ENCODE measurements around the gene PCBD1.

Gene PCBD1

GRCh38 chr10:70905071-70906021 lies 17.0 kb upstream of the PCBD1 start:
- in situ Hi-C loops (cut with MboI; ENCODE audit: low sequenced_read_pairs), result loop anchor here (10.0 kb wide), 1 partner anchor 379 kb away; no protein-coding TSS in a partner anchor

- in situ Hi-C loops (cut with MboI; ENCODE audit: low sequenced_read_pairs), result loop anchor here (10.0 kb wide), 1 partner anchor 381 kb away; no protein-coding TSS in a partner anchor
Observed at GRCh38 chr10:70903262-70903921, 15.0 kb upstream of the PCBD1 start.

GRCh38 chr10:70902661-70903261 lies 14.4 kb upstream of the PCBD1 start:
- in situ Hi-C loops (cut with MboI; ENCODE audit: low sequenced_read_pairs), result loop anchor here (10.0 kb wide), 1 partner anchor 382 kb away; no protein-coding TSS in a partner anchor

GRCh38 chr10:70901276-70901878 lies 13.0 kb upstream of the PCBD1 start:
- in situ Hi-C loops (cut with MboI; ENCODE audit: low sequenced_read_pairs), result loop anchor here (10.0 kb wide), 1 partner anchor 383 kb away; no protein-coding TSS in a partner anchor

GRCh38 chr10:70899096-70899495 lies 10.7 kb upstream of the PCBD1 start:
- in situ Hi-C loops (cut with MboI; ENCODE audit: low sequenced_read_pairs), result no loop called here

GRCh38 chr10:70898687-70899086 lies 10.3 kb upstream of the PCBD1 start:
- in situ Hi-C loops (cut with MboI; ENCODE audit: low sequenced_read_pairs), result no loop called here

GRCh38 chr10:70896551-70896950 lies 8.2 kb upstream of the PCBD1 start:
- in situ Hi-C loops (cut with MboI; ENCODE audit: low sequenced_read_pairs), result no loop called here

- in situ Hi-C loops (cut with MboI; ENCODE audit: low sequenced_read_pairs), result no loop called here
Observed at GRCh38 chr10:70894416-70894815, 6.1 kb upstream of the PCBD1 start.

- in situ Hi-C loops (cut with MboI; ENCODE audit: low sequenced_read_pairs), result no loop called here
Observed at GRCh38 chr10:70893227-70894006, 5.1 kb upstream of the PCBD1 start.

- in situ Hi-C loops (cut with MboI; ENCODE audit: low sequenced_read_pairs), result no loop called here
Observed at GRCh38 chr10:70892631-70893030, 4.3 kb upstream of the PCBD1 start.

- in situ Hi-C loops (cut with MboI; ENCODE audit: low sequenced_read_pairs), result no loop called here
Observed at GRCh38 chr10:70891627-70892026, 3.3 kb upstream of the PCBD1 start.

GRCh38 chr10:70890917-70891431 lies 2.6 kb upstream of the PCBD1 start:
- in situ Hi-C loops (cut with MboI; ENCODE audit: low sequenced_read_pairs), result no loop called here

- in situ Hi-C loops (cut with MboI; ENCODE audit: low sequenced_read_pairs), result loop anchor here (10.0 kb wide), 2 partner anchors 344 to 424 kb away; no protein-coding TSS in a partner anchor
Observed at GRCh38 chr10:70889291-70889690, 926 bp upstream of the PCBD1 start.

GRCh38 chr10:70886921-70887665 lies 1.3 kb downstream of the PCBD1 start:
- in situ Hi-C loops (cut with MboI; ENCODE audit: low sequenced_read_pairs), result loop anchor here (10.0 kb wide), 2 partner anchors 342 to 422 kb away; no protein-coding TSS in a partner anchor

- in situ Hi-C loops (cut with MboI; ENCODE audit: low sequenced_read_pairs), result loop anchor here (10.0 kb wide), 2 partner anchors 341 to 421 kb away; no protein-coding TSS in a partner anchor
Observed at GRCh38 chr10:70885931-70886903, 2.1 kb downstream of the PCBD1 start.

- in situ Hi-C loops (cut with MboI; ENCODE audit: low sequenced_read_pairs), result loop anchor here (10.0 kb wide), 2 partner anchors 341 to 421 kb away; no protein-coding TSS in a partner anchor
Observed at GRCh38 chr10:70885481-70885880, 2.9 kb downstream of the PCBD1 start.

GRCh38 chr10:70884741-70885140 lies 3.6 kb downstream of the PCBD1 start:
- in situ Hi-C loops (cut with MboI; ENCODE audit: low sequenced_read_pairs), result loop anchor here (10.0 kb wide), 2 partner anchors 340 to 420 kb away; no protein-coding TSS in a partner anchor

Data from HL-60/S4 treated with retinoic acid at 250 ng/mL for 4 days and 3 days (cell line).